Type B pancreatic cell (in vitro differentiated cells): ENCODE data around the gene KRT40. TPM values are rescaled to one million over a fixed set of nuclear protein-coding genes. Genes with fewer than 3 reads are reported as not detected.

ENCODE experiments used
- DNase-seq: peaks from one replicate; pipeline ENCODE4 v3.0.0; 2021; ENCODE audit warnings: mixed read lengths; ENCODE audit not compliant: unreplicated experiment; ENCODE audit errors: extremely low spot score
- H3K27ac Mint-ChIP-seq: 2 replicates; pipeline ENCODE4 v1.8.0; 2021; ENCODE audit warnings: mild to moderate bottlenecking, mixed read lengths
- H3K27me3 Mint-ChIP-seq: 2 replicates; pipeline ENCODE4 v1.8.0; 2021; ENCODE audit warnings: mixed read lengths
- H3K36me3 Mint-ChIP-seq: 2 replicates; pipeline ENCODE4 v1.8.0; 2021; ENCODE audit warnings: mixed read lengths
- H3K4me1 Mint-ChIP-seq: one replicate; pipeline ENCODE4 v1.8.0; 2021; ENCODE audit warnings: mixed read lengths; ENCODE audit not compliant: unreplicated experiment
- H3K4me3 Mint-ChIP-seq: 2 replicates; pipeline ENCODE4 v1.8.0; 2021; ENCODE audit warnings: mild to moderate bottlenecking, mixed read lengths
- H3K9me3 Mint-ChIP-seq: 2 replicates; pipeline ENCODE4 v1.8.0; 2021; ENCODE audit warnings: mixed read lengths
- CTCF ChIP-seq: fragments of 200-600 bp; sonication (generic); conservative IDR thresholded peaks from 2 replicates; pipeline ENCODE4 v1.5.0; 2021; ENCODE audit warnings: antibody characterized with exemption, mild to moderate bottlenecking
- total RNA-seq: library from RNA; stranded (reverse); gene quantifications from 2 replicates; pipeline ENCODE4 v1.2.1, GENCODE V29; 2021; ENCODE audit warnings: low replicate concordance

KRT40 gene
- total RNA-seq, 1 donor from 2014 or later, result 2.3 TPM

GRCh38 chr17:40936437-40936971 lies 47.6 kb downstream of the KRT40 start:
- Mint-ChIP-seq H3K27me3 (peaks cover 4% of the 10 kb centered on the region), H3K4me3 (peak overlapping the region; percentile 87), H3K9me3 (no peaks in the 10 kb centered on the region), H3K27ac (peak overlapping the region; percentile 99), H3K4me1 (peaks cover 19% of the 10 kb centered on the region), H3K36me3 (peaks cover 9% of the 10 kb centered on the region)
- TF ChIP-seq CTCF, result no peak
- no peak for DNase-seq

GRCh38 chr17:40935624-40936023 lies 48.5 kb downstream of the KRT40 start:
- DNase-seq, result no peak
- TF ChIP-seq CTCF, result no peak
- peaks cover 19% of the 10 kb centered on the region for H3K4me1 Mint-ChIP-seq

GRCh38 chr17:40932608-40933007 lies 51.5 kb downstream of the KRT40 start:
- peaks cover 8% of the 10 kb centered on the region for H3K36me3 Mint-ChIP-seq
- peaks cover 10% of the 10 kb centered on the region for H3K4me1 Mint-ChIP-seq
- peaks cover 4% of the 10 kb centered on the region for H3K27me3 Mint-ChIP-seq
- H3K27ac Mint-ChIP-seq, result peak overlapping the region; percentile 18
- no peaks in the 10 kb centered on the region for H3K9me3 Mint-ChIP-seq
- H3K4me3 Mint-ChIP-seq, result peak overlapping the region; percentile 79
- TF ChIP-seq CTCF, result no peak
- no peak for DNase-seq

More at GRCh38 chr17:40935624-40936023, 48.5 kb downstream of the KRT40 start:
- H3K4me3 Mint-ChIP-seq, result peak overlapping the region; percentile 87
- H3K27ac Mint-ChIP-seq, result peak overlapping the region; percentile 90
- H3K36me3 Mint-ChIP-seq, result peaks cover 9% of the 10 kb centered on the region
- H3K9me3 Mint-ChIP-seq, result no peaks in the 10 kb centered on the region
- peaks cover 4% of the 10 kb centered on the region for H3K27me3 Mint-ChIP-seq

- DNase-seq, result no peak
- H3K9me3 Mint-ChIP-seq, result no peaks in the 10 kb centered on the region
- no peak for TF ChIP-seq CTCF
- H3K4me1 Mint-ChIP-seq, result no peaks in the 10 kb centered on the region
- peak overlapping the region; percentile 29 for H3K4me3 Mint-ChIP-seq
- peaks cover 4% of the 10 kb centered on the region for H3K36me3 Mint-ChIP-seq
- peak overlapping the region; percentile 57 for H3K27ac Mint-ChIP-seq
- no peaks in the 10 kb centered on the region for H3K27me3 Mint-ChIP-seq
These were observed 52.8 kb downstream of the KRT40 start for GRCh38 chr17:40931311-40931710.

Other genes starting within 250 kb of the KRT40 start
- not detected in 2 replicates for gene KRT25, start 229.0 kb downstream of the KRT40 start, total RNA-seq
- not detected in 2 replicates for gene KRT26, start 212.1 kb downstream of the KRT40 start, total RNA-seq
- gene KRT27, start 201.8 kb downstream of the KRT40 start, total RNA-seq, result not detected in 2 replicates
- 0.21 TPM in 1 of 2 replicates, not detected in the other for gene KRT28, start 184.4 kb downstream of the KRT40 start, total RNA-seq
- 60.2 and 83.0 TPM in 2 replicates for gene KRT10, start 161.7 kb downstream of the KRT40 start, total RNA-seq
- gene KRT12, start 117.1 kb downstream of the KRT40 start, total RNA-seq, result not detected in 2 replicates
- 13.0 and 41.9 TPM in 2 replicates for gene KRT20, start 99.1 kb downstream of the KRT40 start, total RNA-seq
- 49.7 and 464 TPM in 2 replicates for gene KRT23, start 46.7 kb downstream of the KRT40 start, total RNA-seq
- gene KRT39, start 17.4 kb downstream of the KRT40 start, total RNA-seq, result 0.70 and 1.0 TPM in 2 replicates
- gene KRTAP3-3, start 9.8 kb upstream of the KRT40 start, total RNA-seq, result not detected in 2 replicates
- not detected in 2 replicates for gene KRTAP3-2, start 15.6 kb upstream of the KRT40 start, total RNA-seq
- gene KRTAP3-1, start 24.8 kb upstream of the KRT40 start, total RNA-seq, result 1.7 TPM in 1 of 2 replicates, not detected in the other
- gene KRTAP1-5, start 42.9 kb upstream of the KRT40 start, total RNA-seq, result not detected in 2 replicates
- gene KRTAP1-4, start 45.9 kb upstream of the KRT40 start, total RNA-seq, result not detected in 2 replicates
- not detected in 2 replicates for gene KRTAP1-3, start 50.5 kb upstream of the KRT40 start, total RNA-seq
- gene KRTAP1-1, start 57.1 kb upstream of the KRT40 start, total RNA-seq, result not detected in 2 replicates
- gene KRTAP2-1, start 63.0 kb upstream of the KRT40 start, total RNA-seq, result not detected in 2 replicates
- gene KRTAP2-2, start 70.9 kb upstream of the KRT40 start, total RNA-seq, result not detected in 2 replicates
- gene KRTAP2-3, start 75.8 kb upstream of the KRT40 start, total RNA-seq, result 0.98 TPM in 1 of 2 replicates, not detected in the other
- not detected in 2 replicates for gene KRTAP2-4, start 81.6 kb upstream of the KRT40 start, total RNA-seq
- gene KRTAP4-7, start 99.8 kb upstream of the KRT40 start, total RNA-seq, result not detected in 2 replicates
- gene KRTAP4-8, start 113.8 kb upstream of the KRT40 start, total RNA-seq, result not detected in 2 replicates
- gene KRTAP4-16, start 117.9 kb upstream of the KRT40 start, total RNA-seq, result not detected in 2 replicates
- not detected in 2 replicates for gene KRTAP4-9, start 121.1 kb upstream of the KRT40 start, total RNA-seq
- gene KRTAP4-11, start 134.0 kb upstream of the KRT40 start, total RNA-seq, result not detected in 2 replicates
- gene KRTAP4-12, start 139.9 kb upstream of the KRT40 start, total RNA-seq, result not detected in 2 replicates
- not detected in 2 replicates for gene KRTAP4-6, start 156.2 kb upstream of the KRT40 start, total RNA-seq
- not detected in 2 replicates for gene KRTAP4-5, start 165.5 kb upstream of the KRT40 start, total RNA-seq
- not detected in 2 replicates for gene KRTAP4-4, start 176.4 kb upstream of the KRT40 start, total RNA-seq
- not detected in 2 replicates for gene KRTAP4-3, start 183.9 kb upstream of the KRT40 start, total RNA-seq
- not detected in 2 replicates for gene KRTAP4-2, start 193.9 kb upstream of the KRT40 start, total RNA-seq
- not detected in 2 replicates for gene KRTAP4-1, start 200.6 kb upstream of the KRT40 start, total RNA-seq
- not detected in 2 replicates for gene KRTAP9-1, start 205.6 kb upstream of the KRT40 start, total RNA-seq
- not detected in 2 replicates for gene KRTAP9-2, start 242.3 kb upstream of the KRT40 start, total RNA-seq
- not detected in 2 replicates for gene KRTAP9-3, start 248.1 kb upstream of the KRT40 start, total RNA-seq